Measurements from ENCODE around the gene SAP130. TPM values are rescaled to one million over a fixed set of nuclear protein-coding genes. Genes with fewer than 3 reads are reported as not detected.

The SAP130 gene
- total RNA-seq, 1 donor from 2014 or later, result 1.6 TPM

- FAIRE-seq, result no peak
- Histone ChIP-seq H3K4me3 (ENCODE audit: low read depth, low read length) (no peak overlapping the region), H3K27me3 (ENCODE audit: control insufficient read depth, insufficient read depth, low read length) (no peaks in the 10 kb centered on the region), H3K36me3 (ENCODE audit: control insufficient read depth, insufficient read depth, low read length) (peaks cover 20% of the 10 kb centered on the region)
- TF ChIP-seq CTCF (IDR thresholded peaks at IDR 0.05; ENCODE audit: insufficient read depth, low read length, severe bottlenecking), result no peak
- no peak for DNase-seq (ENCODE audit: low read depth)
Observed at GRCh38 chr2:127985735-127986134, 42.1 kb downstream of the SAP130 start.

GRCh38 chr2:127985026-127985734 is 42.7 kb downstream of the SAP130 start:
- H3K4me3 ChIP-seq (ENCODE audit: low read depth, low read length), result no peak overlapping the region
- peaks cover 20% of the 10 kb centered on the region for H3K36me3 ChIP-seq (ENCODE audit: control insufficient read depth, insufficient read depth, low read length)
- no peak for TF ChIP-seq CTCF (IDR thresholded peaks at IDR 0.05; ENCODE audit: insufficient read depth, low read length, severe bottlenecking)
- FAIRE-seq (no peak), DNase-seq (ENCODE audit: low read depth) (no peak)
- no peaks in the 10 kb centered on the region for H3K27me3 ChIP-seq (ENCODE audit: control insufficient read depth, insufficient read depth, low read length)

GRCh38 chr2:127984551-127984950 is 43.3 kb downstream of the SAP130 start:
- H3K36me3 ChIP-seq (ENCODE audit: control insufficient read depth, insufficient read depth, low read length), result peaks cover 19% of the 10 kb centered on the region

DNA sequence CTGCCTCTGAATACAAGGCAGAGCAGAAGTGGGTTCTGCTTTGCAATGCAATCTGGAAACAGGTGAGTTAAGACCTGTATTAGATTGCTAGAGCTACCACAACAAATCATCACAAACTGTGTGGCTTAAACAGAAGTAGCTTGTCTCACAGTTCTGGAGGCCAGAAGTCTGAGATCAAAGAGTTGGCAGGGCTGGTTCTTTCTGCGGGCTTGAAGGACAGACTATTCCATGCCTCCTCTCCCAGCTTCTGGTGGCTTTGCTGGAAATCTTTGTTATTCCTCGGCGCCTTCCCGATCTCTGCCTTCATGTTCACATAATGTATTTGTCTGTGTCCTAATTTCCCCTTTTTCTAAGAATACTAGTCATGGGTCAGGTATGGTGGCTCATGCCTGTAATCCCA is 58.4 kb downstream of the SAP130 start:
- no peak for TF ChIP-seq CTCF (IDR thresholded peaks at IDR 0.05; ENCODE audit: insufficient read depth, low read length, severe bottlenecking)
- DNase-seq (ENCODE audit: low read depth), result no peak
- Histone ChIP-seq H3K4me3 (ENCODE audit: low read depth, low read length) (no peak overlapping the region), H3K27me3 (ENCODE audit: control insufficient read depth, insufficient read depth, low read length) (no peaks in the 10 kb centered on the region), H3K36me3 (ENCODE audit: control insufficient read depth, insufficient read depth, low read length) (peaks cover 3% of the 10 kb centered on the region)
- FAIRE-seq, result no peak

More at GRCh38 chr2:127984551-127984950, 43.3 kb downstream of the SAP130 start:
- H3K4me3 ChIP-seq (ENCODE audit: low read depth, low read length), result no peak overlapping the region
- H3K27me3 ChIP-seq (ENCODE audit: control insufficient read depth, insufficient read depth, low read length), result no peaks in the 10 kb centered on the region
- TF ChIP-seq CTCF (IDR thresholded peaks at IDR 0.05; ENCODE audit: insufficient read depth, low read length, severe bottlenecking), result no peak
- FAIRE-seq, result no peak
- DNase-seq (ENCODE audit: low read depth), result no peak

GRCh38 chr2:127968610-127969339 is 59.1 kb downstream of the SAP130 start:
- no peak for FAIRE-seq
- Histone ChIP-seq H3K4me3 (ENCODE audit: low read depth, low read length) (no peak overlapping the region), H3K27me3 (ENCODE audit: control insufficient read depth, insufficient read depth, low read length) (no peaks in the 10 kb centered on the region), H3K36me3 (ENCODE audit: control insufficient read depth, insufficient read depth, low read length) (peaks cover 1% of the 10 kb centered on the region)
- TF ChIP-seq CTCF (IDR thresholded peaks at IDR 0.05; ENCODE audit: insufficient read depth, low read length, severe bottlenecking), result no peak
- peak; percentile 79 for DNase-seq (ENCODE audit: low read depth)

All from bronchial epithelial cell (primary cell).